ENCODE data around the gene KRT82.
"Not testable (repeated sequence)": the region's sequence is repeated elsewhere in the genome, so short reads cannot be mapped to it uniquely, and the experiment has no call there.

Gene KRT82

DNA sequence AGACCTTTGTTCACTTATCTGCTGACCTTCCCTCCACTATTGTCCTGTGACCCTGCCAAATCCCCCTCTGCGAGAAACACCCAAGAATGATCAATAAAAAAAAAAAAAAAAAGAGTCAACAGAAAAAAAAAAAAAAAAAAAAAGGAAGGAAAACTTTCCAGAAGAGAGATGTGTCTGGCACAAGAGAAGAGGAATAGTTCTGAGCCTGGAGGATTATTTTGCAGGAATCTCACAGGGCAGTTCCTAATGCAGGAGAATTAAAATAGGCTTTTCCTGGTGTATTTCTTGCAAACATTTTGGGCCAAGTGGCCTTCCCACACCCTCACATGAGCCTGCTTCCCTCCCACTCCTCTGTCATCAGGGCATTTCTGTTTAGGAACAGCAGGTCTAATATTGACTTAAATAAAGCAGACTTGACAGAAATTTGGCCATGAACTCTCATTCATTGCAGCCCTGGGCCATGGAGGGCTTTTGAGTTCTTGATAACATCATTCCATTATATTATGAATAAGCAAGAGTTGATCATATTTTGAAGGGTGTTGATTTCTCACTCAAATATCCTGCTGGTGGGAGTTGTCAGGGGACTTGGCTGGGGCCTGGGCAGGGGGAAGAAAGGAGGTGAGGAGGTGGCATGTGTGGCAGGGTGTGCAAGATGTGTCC lies 4.6 kb upstream of the KRT82 start:
- not testable (repeated sequence) for DNase-seq (ENCODE audit: low spot score)

DNA sequence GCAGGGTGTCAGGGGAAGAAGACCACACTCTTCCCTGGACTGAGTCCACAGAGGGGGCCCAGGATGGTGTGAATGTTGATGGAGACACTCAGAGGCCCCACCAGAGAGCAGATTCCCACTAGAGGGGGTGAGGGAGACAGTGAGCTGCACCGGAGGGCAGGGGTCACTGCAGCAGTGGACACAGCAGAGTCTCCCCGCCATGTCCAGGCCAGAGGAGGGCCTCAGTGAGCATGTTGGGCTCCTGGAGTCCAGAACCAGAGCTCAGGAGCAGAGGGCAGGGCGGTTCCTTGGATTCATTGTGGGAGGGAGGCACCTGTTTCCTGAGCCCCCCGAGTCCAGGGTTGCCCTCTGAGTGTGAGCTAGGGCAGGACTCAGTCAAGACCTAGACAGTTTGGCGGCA lies 1.8 kb upstream of the KRT82 start:
- DNase-seq (ENCODE audit: low spot score): no peak

DNA sequence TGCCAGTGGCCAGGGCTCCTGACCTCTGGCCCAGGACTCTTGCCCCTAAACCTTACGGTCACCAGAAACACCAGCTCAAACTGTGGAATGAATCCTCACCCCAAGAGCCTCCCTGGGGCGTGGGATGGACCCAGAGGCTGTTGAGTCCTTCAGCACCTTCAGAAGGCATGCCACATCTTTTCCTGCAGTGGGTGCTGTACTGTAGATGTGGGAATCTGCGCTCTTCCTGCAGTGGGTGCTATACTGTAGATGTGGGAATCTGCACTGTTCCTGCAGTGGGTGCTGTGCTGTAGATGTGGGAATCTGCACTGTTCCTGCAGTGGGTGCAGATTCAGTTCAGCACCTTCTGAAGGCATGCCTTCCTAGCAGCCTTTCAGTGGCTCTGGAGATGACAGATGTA lies 1.2 kb downstream of the KRT82 start:
- no peak for DNase-seq (ENCODE audit: low spot score)

DNA sequence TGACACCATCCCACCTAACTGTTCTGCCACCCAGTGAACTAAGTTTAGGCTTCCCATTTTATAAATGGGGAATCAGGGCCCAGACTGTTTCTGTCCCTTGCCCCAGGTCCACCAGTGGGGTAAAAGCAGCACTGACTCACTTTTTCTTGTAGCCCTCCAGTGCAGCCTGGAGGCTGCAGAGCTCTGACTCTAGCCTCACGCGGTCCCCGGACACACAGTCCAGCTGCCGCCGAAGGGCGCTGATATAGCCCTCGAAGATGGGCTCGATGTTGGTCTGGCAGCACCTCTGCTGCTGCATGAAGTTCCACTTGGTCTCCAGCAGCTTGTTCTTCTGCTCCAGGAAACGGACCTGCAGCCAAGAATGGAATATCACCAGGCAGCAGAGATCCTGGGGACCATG lies 2.6 kb downstream of the KRT82 start:
- DNase-seq (ENCODE audit: low spot score): no peak

DNA sequence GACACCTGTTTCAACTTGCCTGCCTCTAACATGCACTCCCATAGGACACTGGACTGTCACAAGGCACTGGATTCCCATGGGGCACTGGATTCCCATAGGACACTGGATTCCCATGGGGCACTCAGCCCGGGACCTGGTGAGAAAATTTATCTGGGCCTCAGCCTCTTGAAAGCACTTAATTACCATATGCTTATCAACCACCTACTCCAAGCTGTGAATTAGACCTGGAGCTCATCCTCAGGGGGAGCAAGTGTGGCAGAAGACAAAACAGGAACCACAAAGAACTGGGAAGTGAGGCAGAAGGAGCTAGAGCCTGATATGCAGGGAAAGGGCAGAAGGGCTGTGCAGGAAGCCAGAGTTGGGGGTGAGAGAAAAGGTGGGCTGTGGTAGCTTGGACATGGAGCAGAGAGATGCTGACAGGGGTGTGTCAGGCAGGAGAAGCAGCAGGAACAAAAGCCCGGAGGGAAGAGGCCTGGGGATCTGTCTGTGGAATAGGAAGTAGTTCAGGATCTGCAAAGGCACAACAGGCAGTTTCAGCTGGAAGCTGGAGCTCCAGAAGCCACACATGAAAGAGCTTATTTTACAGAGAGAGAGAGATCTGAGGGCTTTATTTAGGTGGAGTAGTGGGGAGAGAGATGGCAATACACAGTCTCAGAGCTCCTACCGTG lies 3.1 kb downstream of the KRT82 start:
- DNase-seq (ENCODE audit: low spot score): no peak

DNA sequence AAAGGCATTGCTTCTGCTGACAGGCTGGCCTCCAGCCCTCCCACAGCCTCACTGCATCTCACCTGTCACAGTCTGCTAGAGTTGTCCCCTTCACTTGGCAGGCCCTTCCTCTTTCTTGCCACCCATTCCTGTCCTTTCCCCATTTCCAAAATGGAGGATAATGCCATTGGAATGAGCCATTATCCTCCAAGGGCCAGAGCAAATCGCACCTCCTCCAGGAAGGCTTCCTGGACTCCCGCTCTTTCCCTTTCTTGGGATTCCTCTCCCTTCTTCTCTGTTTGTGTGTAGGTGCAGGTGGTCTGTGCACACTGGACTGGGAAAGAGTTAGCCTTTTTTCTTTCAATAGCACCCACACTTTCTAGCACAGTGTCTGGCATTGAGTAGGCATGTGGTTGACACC lies 3.8 kb downstream of the KRT82 start:
- DNase-seq (ENCODE audit: low spot score): no peak

DNA sequence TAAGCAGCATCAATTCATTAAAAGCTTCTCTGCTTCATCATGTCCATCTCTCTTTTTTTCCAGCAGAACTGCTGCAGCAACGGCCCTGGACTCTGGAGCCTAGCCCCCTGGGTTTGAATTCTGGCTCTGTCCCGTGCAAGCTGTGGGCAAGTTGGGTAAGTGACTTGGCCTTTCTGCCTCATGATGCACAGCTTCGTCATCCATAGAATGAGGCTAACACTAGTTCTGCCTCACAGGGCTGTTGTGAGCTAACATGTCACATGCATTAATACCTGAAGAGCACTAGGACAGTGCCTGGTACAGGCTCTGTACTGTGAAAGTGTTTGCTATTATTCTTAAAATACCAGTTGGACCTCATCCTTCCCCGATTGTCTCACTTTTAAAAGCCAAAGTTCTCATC lies 4.2 kb downstream of the KRT82 start:
- no peak for DNase-seq (ENCODE audit: low spot score)

DNA sequence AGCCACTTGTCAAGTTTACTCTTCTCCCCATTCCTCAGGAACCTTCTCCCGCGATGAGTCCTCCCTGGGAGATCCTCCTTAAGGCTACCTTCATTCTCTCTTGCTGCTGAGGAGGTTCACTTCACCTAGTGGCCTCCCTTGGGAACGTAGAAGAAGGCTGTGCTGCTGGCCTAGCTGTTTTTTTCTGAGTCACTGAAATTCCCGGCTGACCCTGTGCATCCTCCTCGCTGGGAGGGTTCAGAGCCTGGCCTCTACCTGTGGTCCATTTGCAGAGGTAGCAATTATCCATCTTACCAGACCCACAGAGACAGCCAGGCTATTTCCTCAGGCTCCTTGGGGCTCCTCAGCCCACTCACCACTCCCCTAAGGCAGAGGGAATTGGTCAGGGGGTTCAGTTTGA lies 4.6 kb downstream of the KRT82 start:
- DNase-seq (ENCODE audit: low spot score): no peak

DNA sequence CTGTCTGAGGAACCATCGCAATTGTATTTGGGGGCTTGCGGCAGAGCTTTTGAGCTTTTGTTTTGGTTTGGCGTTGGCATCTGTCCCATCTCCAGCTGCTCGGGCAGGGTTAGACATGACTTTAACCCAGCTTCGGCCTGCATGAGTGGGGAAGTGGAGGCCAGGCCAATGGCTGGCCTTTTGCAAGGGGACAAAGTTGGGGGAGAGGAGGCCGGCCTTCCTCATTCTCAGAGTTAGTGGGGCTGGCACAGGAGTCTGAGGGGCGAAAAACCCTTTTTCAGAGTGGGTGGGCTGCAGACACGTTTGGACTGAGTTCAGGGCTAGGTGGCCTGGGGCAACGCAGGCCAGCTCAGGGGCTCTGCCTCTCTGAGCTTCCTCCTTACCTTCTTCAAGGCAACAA lies 5.2 kb downstream of the KRT82 start:
- no peak for DNase-seq (ENCODE audit: low spot score)

DNA sequence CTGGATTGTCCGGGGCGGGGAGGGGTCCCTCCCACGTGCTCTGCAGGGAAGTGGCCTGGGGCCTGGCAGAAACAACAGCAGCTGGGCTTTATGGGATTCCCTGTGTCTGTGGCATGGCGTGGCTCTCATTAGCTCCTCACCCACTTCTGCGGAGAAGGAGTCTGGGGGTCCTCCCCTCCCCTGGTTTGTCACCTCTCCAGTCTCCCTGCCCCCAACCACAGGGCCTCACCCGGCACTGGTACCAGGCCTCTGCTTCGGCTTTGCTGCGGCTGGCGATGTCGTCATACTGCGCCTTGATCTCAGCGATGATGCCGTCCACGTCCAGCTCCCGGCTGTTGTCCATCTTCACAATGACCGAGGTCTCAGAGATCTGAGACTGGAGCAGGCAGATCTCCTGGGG lies 6.4 kb downstream of the KRT82 start:
- no peak for DNase-seq (ENCODE audit: low spot score)

DNA sequence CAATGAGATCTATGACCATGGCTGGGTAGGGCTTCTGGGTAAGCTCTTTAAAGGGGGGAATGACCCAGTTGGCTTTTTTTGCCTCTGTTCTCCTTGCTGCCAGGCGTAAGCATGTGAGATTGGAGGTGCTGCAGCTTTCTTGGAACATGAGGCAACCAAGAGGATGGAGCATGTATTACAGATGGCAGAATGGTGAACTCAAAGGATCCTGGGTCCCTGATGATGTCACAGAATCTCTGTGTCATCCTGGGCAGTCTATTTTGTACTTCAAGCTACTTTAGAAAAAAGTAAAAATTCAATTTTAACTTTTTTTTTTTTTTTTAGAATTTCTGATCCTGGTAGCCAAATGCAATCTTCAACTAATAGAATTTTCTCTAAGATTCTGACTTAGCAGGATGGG lies 8.0 kb downstream of the KRT82 start:
- DNase-seq (ENCODE audit: low spot score): no peak

DNA sequence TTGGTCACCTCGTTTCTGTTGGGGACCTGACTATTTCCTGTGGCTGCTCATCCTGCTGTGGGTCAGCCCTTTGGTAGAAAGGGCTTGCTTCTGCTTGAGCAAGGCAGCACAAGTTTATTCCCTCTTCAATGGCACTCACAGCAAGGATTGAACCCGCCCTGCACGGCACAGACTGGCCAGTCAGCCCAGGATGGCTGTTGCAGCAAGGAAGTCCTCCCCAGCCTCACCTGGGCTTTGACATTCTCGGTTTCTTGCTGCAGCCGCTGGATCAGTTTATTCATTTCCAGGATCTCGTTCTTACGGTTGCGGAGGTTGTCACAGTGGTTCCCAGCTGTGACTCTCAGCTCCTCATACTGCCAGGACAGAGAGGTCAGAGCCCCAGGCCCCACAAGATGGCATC lies 9.5 kb downstream of the KRT82 start:
- DNase-seq (ENCODE audit: low spot score): no peak

DNA sequence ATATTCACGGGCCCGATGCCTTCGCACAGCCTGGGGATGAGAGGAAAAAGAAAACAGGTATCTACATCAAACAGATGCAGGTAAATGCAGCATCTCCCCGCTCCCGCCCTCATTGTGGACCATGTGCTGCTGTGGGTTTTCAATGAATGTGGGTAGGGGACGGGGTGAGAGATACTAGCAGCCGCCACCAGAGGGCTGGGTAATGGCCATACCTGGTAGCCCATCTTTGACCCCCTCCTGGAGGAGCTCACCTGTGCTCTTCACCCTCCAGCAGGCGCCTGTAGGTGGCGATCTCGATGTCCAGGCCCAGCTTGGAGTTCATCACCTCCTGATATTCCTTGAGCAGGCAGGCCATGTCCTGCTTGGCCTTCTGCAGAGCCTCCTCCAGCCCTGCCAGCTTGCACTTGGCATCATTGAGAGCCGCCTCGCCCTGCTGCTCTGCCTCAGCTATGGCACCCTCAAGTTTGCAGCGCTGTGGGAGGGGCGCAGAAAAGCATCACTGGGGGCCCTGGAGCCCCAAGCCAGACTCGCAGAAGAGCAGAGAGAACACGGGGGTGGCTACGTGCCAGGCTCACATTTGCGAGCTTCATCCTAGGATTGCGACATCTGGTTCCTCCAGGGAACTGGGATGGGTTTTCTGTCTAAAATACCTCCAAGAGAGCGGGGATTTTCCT lies 10.2 kb downstream of the KRT82 start:
- DNase-seq (ENCODE audit: low spot score): no peak

DNA sequence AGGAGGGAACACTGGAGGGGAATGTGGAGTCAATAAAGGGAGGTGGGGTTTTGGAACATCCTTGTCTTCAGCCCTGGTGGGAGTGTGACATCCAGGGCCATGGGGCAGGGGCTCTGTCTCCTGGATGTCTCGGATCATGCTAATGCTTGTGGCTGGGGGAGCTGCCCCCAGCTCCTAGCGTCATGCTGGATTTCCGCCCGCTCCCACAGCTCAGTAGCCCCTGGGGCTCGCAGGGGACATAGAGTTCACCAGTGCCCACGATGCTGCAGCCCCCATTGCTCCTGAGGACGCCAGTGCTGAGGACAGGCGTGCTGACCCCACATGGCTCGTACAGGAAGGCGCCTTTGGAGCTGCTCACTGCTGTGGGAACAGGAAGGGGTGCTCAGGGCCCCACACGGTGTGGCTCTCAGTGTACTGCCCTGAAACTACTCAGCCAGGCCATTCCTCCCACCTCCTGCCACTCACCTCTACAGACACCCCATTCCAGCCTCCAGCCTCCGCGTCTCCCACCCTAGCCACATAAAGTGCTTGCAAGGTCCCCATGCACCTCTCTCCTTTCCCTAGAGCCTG lies 11.2 kb downstream of the KRT82 start:
- no peak for DNase-seq (ENCODE audit: low spot score)

DNA sequence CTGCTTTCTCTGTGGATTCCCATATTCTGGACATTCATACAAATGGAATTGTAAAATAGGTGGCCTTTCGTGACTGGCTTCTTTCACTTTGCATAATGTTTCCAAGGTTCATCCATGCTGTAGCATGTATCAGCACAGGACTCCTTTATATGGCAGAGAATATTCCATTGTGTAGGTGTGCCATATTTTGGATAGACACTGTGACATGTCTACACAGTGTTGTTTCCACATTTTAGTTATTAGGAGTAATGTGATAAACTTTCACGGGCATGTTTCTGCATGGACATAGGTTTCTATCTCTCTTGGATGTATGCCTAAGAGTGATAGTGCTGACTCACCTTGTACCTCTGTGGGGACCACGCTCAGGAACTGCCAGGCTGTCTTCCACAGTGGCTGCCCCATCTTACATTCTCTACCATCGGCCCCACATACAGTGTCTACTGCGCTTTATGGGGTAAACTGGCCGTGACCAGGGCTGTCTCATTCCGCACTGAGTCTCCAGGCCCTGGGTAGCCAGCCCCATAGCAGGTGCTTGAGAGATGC lies 13.6 kb downstream of the KRT82 start:
- DNase-seq (ENCODE audit: low spot score): no peak

DNA sequence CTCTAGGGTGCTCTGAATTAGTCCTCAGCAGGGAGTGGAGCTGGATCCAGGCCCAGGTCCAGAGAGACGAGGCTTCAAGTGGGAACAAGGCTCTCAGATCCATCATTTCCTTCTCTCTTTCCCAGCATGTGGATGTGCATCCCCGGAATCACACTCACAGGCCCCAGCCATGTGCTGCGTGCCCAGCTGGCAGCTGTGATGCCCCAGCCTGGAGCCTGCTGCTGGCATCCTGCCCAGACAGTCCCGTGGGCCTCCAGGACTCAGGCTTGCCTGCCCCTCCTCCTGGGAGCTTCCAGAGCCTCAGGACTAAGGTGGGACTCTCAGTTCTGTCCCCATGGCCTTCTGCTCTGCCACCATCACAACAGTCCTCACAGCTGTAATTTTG lies 14.5 kb downstream of the KRT82 start:
- no peak for DNase-seq (ENCODE audit: low spot score)

DNA sequence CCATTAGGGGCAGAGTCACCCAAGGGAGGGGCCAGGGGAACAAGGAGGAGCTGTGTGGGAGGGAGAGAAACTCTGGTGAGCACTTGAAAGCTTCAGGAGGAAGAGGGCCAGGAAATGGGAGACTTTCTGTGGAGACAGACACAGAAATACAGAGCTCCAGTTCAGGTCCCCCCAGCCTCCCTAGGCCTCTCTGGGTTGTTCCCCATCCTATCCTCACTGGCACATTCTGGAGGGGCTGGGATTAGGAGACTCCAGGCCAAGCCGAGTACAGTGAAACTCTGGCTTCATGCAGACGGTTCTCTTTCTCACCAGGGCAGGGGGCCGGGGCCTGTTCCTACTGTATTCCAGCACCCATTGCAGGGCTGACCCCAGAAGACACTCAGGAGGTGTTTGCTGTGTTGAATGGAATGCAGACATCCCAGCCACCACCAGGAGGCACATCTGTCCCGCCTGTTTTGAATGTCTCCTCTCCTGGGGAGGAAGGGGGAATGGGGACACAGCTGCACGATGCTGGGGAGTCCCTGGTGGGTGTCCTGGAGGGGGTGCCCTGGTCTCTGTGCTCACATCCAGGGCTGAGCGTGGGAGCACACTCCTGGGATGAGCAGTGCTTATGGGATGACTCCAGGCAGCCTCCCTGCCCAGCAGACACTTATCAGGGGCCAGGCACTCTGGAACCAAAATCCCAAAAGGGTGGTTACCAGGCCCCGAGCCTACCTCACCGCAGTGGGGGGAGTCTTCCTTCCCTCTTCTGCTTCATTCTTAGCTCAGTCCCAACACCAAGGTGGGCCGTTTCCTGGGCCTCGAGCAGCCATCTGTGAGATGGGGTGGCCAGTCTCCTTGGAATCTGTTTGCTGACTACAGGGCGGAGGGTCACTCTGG lies 15.2 kb downstream of the KRT82 start:
- no peak for DNase-seq (ENCODE audit: low spot score)

DNA sequence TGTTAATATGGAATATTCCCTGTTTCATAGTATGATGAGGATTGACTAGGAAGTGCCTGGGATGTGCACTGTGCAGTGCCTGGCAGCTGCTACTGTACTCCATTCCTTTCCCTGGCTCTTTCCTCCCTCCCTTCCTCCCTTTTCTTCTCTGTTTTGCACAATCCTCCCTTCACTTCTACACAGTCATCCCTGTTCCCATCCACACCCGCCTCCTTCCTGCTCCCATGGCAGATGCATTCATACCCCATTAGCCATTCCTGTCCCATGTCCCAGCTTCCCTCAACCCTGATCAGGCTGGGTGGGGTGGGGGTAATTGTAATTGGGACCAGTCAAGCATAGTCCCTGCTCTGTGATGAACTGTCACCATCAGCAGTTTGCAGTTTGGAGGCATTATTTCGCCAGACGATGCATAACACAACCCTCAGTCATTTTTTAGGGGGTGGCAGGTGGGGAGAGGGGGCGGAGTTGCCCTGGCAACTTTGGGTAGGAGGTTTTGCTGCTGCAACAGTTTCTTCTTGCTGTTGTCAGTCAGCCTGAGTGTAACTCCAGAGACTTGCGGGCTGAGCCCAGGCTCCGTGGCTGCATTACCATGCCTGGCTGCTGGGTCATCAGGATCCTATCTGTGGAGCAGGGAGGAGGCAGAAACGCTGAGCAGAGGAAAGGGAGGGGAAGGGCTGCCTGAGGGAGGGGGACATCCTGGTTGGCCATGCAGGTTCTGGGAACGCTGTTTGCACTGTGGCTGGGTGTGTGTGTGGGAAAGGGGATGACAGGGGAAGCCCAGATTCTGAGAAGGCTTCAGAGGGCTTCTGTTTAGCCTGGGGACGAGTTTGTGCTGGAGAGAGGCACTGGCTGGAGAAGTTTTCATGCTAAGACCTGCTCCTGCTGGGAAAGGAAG lies 16.6 kb downstream of the KRT82 start:
- DNase-seq (ENCODE audit: low spot score): no peak

DNA sequence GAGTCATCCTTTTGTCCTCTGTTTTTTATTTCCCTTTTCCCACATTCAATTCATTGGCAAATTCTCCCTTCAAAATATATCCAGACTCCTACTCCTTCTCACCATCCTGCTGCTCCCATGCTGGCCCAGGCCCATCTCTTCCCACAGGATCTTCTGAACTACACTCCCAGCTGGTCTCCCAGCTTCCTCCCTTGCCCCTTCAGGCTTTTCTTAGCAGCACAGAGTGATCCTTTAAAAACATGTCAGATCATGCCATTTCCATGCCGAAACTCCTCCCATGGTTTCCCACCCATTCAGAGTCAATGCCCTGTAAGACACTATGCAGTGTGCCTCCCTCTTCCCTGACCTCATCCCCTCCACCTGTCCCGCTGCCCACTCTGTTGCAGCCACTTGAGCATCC lies 18.3 kb downstream of the KRT82 start:
- DNase-seq (ENCODE audit: low spot score): no peak

DNA sequence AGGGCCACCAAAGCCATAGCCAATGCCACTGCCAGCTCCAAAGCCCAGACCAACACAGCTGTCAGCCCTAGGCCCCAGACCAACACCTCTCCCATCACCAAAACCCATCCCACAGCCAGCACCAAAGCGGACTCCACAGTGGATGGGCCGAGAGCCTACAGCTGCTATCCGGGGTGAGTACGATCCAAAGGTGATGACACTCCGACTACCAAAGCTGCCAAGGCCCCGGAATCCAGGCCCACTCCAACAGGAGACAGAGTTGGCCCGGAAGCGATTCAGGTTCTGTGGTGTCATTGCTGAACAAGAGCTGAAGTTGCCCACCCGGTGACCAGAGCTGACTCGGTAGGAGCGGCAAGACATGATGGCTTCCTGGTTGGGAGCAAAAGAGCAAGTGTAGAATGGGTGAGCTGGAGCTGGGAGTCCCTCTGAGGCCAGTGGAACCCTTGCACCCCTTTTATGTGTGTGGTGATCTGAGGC lies 20.9 kb downstream of the KRT82 start, which contains the start of gene KRT84:
KRT84 (minus strand) TSS at position 427 of the 477 bp plus-strand sequence; CDS start at position 360, 67 bp downstream.
- DNase-seq (ENCODE audit: low spot score): no peak

DNA sequence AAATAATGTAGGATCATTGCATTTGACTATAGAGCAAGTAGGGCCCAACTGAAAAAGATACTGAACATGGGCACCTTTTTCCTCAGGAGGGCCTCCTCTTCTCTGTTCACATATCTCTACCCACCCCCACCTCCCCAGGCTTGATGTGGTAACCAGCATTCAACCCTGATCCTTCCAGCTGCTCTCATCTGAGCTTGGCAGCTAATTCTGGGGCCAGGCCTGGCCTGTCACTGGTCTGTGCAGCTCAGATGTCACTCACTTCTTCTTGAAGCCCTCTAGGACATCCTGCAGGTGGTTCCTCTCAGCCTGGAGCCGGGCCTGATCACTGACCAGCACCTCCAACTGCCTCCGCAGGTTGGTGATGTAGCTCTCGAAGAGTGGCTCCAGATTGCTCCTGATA lies 22.8 kb downstream of the KRT82 start:
- no peak for DNase-seq (ENCODE audit: low spot score)
